Panc1 (cell line): Measurements from ENCODE around the gene TMTC3. TPM values are rescaled to one million over a fixed set of nuclear protein-coding genes. Genes with fewer than 3 reads are reported as not detected.

Experiments
- ATAC-seq: fragments of 200-7000 bp; cut with Tn5 transposase; 2 replicates; pipeline ENCODE4 v1.9.1; 2020; ENCODE audit warnings: mild to moderate bottlenecking, moderate library complexity
- BruUV-seq: library from RNA; stranded (reverse); fragments of 400-500 nt; replicated peaks from 2 replicates; lab custom pipeline; 2021; lab: Mats Ljungman, UMichigan
- CTCF ChIA-PET: fragments of 300-600 bp; sonication (Branson Sonifier 250); formaldehyde crosslinking; loops from one replicate; lab custom pipeline; 2022; ENCODE audit warnings: antibody characterized with exemption; lab: Charles Lee
- POLR2A ChIA-PET: fragments of 300-600 bp; sonication (Branson Sonifier 250); formaldehyde crosslinking; loops from one replicate; lab custom pipeline; 2022; ENCODE audit warnings: antibody characterized with exemption; lab: Charles Lee
- DNase-seq: peaks from one replicate; pipeline ENCODE4 v3.0.0-alpha.2; 2010; ENCODE audit warnings: low read depth, low spot score
- H3K27ac ChIP-seq: 2 replicates; pipeline ENCODE4 v1.5.1; 2011; ENCODE audit warnings: mild to moderate bottlenecking, low read length, inconsistent platforms
- H3K27me3 ChIP-seq: fragments of 200-500 bp; sonication (Bioruptor generic); 2 replicates; pipeline ENCODE4 v1.6.0; 2014; ENCODE audit warnings: low read length, inconsistent platforms; ENCODE audit not compliant: control insufficient read depth, insufficient read depth
- H3K36me3 ChIP-seq: fragments of 200-500 bp; sonication (Bioruptor generic); 2 replicates; pipeline ENCODE4 v1.5.1; 2014; ENCODE audit warnings: inconsistent platforms, mild to moderate bottlenecking, low read length, moderate library complexity; ENCODE audit not compliant: control insufficient read depth, insufficient read depth
- H3K4me1 ChIP-seq: 2 replicates; pipeline ENCODE4 v1.5.1; 2011; ENCODE audit warnings: inconsistent platforms, mild to moderate bottlenecking, low read length, moderate library complexity; ENCODE audit not compliant: control insufficient read depth, insufficient read depth
- H3K4me3 ChIP-seq, 2 experiments: 2 replicates each; pipeline ENCODE4 v1.5.1; 2011 to 2012; ENCODE audit warnings: low read depth in 2 of 2, low read length in 2 of 2, mild to moderate bottlenecking in 2 of 2, inconsistent platforms in 1 of 2, moderate library complexity in 1 of 2
- H3K9me3 ChIP-seq: fragments of 200-500 bp; sonication (Bioruptor generic); 2 replicates; pipeline ENCODE4 v1.5.1; 2014; ENCODE audit warnings: low read depth, mild to moderate bottlenecking, inconsistent platforms, low read length, moderate library complexity; ENCODE audit not compliant: control insufficient read depth, insufficient read depth
- POLR2AphosphoS5 ChIP-seq: IDR thresholded peaks from 2 replicates; pipeline ENCODE4 v1.6.1; 2012; ENCODE audit warnings: mild to moderate bottlenecking, low read depth, low read length, moderate library complexity
- SIN3A ChIP-seq: IDR thresholded peaks from 2 replicates; pipeline ENCODE4 v1.6.1; 2012; ENCODE audit warnings: low read depth, mild to moderate bottlenecking, low read length, moderate library complexity, borderline replicate concordance; ENCODE audit not compliant: insufficient read depth
- TCF7L2 ChIP-seq: IDR thresholded peaks from 2 replicates; pipeline ENCODE4 v1.6.1; 2011; ENCODE audit warnings: mild to moderate bottlenecking, low read depth, low read length, inconsistent platforms
- in situ Hi-C: cut with HindIII; loops from 2 replicates; pipeline ENCODE4 v1.10.0; 2016; ENCODE audit warnings: low sequenced_read_pairs, low pct_unique_long_range_greater_than_20kb
- intact Hi-C: fragments of 100-400 bp; cut with micrococcal nuclease; formaldehyde crosslinking; loops from one replicate; pipeline ENCODE4 v1.10.0; 2022; ENCODE audit not compliant: unreplicated experiment
- total RNA-seq: library from RNA; stranded (reverse); gene quantifications from one replicate; pipeline ENCODE4 v1.2.1, GENCODE V29; 2021; ENCODE audit not compliant: unreplicated experiment
- TF ChIP-seq, protein P1 (sequence below), 2 experiments: IDR thresholded peaks; 2 replicates each; pipeline ENCODE4 v1.6.1; 2011 to 2012; ENCODE audit warnings: low read depth in 2 of 2, control low read depth in 1 of 2, low read length in 1 of 2, mild to moderate bottlenecking in 1 of 2, moderate library complexity in 1 of 2; ENCODE audit not compliant: insufficient read depth in 1 of 2
- TF ChIP-seq, protein P2 (sequence below): fragments of 450-650 bp; IDR thresholded peaks from 2 replicates; pipeline ENCODE4 v1.5.1; 2017; ENCODE audit warnings: mild to moderate bottlenecking

The TMTC3 gene
- total RNA-seq, 1 experiment from 2014 or later = 21.6 TPM

DNA sequence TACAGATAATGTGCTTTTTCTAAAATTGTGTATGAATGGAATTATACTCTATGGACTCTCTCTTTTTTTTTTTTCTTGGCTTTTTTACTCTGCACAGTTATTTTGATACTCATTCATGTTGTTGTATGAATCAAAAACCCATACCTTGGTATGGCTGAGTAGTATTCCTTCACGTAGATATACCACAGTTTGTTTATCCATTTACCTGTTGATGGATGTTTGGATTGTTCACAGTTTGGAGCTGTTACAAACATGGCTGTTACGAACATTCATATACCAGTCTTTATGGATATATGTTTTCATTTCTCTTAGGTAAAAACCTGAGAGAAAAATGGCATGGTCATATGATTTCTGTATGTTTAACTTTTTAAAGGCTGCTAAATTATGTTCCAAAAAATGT lies 43.2 kb downstream of the TMTC3 start:
- TF ChIP-seq TCF7L2 = no peak
- TF ChIP-seq, protein P1, sequence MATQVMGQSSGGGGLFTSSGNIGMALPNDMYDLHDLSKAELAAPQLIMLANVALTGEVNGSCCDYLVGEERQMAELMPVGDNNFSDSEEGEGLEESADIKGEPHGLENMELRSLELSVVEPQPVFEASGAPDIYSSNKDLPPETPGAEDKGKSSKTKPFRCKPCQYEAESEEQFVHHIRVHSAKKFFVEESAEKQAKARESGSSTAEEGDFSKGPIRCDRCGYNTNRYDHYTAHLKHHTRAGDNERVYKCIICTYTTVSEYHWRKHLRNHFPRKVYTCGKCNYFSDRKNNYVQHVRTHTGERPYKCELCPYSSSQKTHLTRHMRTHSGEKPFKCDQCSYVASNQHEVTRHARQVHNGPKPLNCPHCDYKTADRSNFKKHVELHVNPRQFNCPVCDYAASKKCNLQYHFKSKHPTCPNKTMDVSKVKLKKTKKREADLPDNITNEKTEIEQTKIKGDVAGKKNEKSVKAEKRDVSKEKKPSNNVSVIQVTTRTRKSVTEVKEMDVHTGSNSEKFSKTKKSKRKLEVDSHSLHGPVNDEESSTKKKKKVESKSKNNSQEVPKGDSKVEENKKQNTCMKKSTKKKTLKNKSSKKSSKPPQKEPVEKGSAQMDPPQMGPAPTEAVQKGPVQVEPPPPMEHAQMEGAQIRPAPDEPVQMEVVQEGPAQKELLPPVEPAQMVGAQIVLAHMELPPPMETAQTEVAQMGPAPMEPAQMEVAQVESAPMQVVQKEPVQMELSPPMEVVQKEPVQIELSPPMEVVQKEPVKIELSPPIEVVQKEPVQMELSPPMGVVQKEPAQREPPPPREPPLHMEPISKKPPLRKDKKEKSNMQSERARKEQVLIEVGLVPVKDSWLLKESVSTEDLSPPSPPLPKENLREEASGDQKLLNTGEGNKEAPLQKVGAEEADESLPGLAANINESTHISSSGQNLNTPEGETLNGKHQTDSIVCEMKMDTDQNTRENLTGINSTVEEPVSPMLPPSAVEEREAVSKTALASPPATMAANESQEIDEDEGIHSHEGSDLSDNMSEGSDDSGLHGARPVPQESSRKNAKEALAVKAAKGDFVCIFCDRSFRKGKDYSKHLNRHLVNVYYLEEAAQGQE (IDR thresholded peaks at IDR 0.05; ENCODE audit: insufficient read depth in 1 of 2, low read depth in 2 of 2, low read length in 1 of 2) = no peak
- TF ChIP-seq, protein P2, sequence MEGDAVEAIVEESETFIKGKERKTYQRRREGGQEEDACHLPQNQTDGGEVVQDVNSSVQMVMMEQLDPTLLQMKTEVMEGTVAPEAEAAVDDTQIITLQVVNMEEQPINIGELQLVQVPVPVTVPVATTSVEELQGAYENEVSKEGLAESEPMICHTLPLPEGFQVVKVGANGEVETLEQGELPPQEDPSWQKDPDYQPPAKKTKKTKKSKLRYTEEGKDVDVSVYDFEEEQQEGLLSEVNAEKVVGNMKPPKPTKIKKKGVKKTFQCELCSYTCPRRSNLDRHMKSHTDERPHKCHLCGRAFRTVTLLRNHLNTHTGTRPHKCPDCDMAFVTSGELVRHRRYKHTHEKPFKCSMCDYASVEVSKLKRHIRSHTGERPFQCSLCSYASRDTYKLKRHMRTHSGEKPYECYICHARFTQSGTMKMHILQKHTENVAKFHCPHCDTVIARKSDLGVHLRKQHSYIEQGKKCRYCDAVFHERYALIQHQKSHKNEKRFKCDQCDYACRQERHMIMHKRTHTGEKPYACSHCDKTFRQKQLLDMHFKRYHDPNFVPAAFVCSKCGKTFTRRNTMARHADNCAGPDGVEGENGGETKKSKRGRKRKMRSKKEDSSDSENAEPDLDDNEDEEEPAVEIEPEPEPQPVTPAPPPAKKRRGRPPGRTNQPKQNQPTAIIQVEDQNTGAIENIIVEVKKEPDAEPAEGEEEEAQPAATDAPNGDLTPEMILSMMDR = no peak
- no peak for TF ChIP-seq POLR2AphosphoS5
- TF ChIP-seq SIN3A = no peak
- Histone ChIP-seq H3K9me3 (no peaks in the 10 kb centered on the region), H3K4me1 (no peaks in the 10 kb centered on the region), H3K27me3 (no peaks in the 10 kb centered on the region), H3K27ac (no peak overlapping the region), H3K4me3 (no peak overlapping the region), H3K36me3 (no peaks in the 10 kb centered on the region)
- intact Hi-C loops (no loop called here), in situ Hi-C loops (no loop called here)
- ATAC-seq = no peak
- DNase-seq = no peak
- POLR2A ChIA-PET = no interaction called here
- no TSS peak for BruUV-seq
- CTCF ChIA-PET = no interaction called here

DNA sequence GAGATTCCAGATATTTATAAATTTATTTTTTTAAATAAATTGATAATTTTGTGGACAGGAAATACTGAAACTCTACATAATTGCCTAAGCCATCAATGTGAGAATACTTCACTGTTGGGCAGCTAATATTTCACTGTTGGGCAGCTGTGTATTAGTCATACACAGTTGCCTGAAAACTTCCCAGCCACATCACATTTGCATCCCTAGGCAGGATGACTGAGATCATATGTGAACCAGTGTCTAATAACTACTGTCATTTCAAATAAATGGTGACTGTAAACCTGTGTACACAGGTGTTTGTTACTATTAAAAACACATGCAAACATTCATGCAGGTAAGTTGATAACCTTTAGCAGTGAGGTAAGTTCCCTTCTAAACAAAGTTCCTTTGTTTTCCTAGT lies 43.9 kb downstream of the TMTC3 start:
- ChIA-PET CTCF (no interaction called here), POLR2A (no interaction called here)
- DNase-seq (no peak), ATAC-seq (no peak)
- intact Hi-C loops (no loop called here), in situ Hi-C loops (no loop called here)
- no TSS peak for BruUV-seq
- no peaks in the 10 kb centered on the region for H3K9me3 ChIP-seq
- no peak overlapping the region for H3K4me3 ChIP-seq
- H3K27me3 ChIP-seq = no peaks in the 10 kb centered on the region
- no peaks in the 10 kb centered on the region for H3K4me1 ChIP-seq
- no peak overlapping the region for H3K27ac ChIP-seq
- no peaks in the 10 kb centered on the region for H3K36me3 ChIP-seq
- TF ChIP-seq, protein P1 (IDR thresholded peaks at IDR 0.05; ENCODE audit: insufficient read depth in 1 of 2, low read depth in 2 of 2, low read length in 1 of 2) = no peak
- TF ChIP-seq, protein P2 = no peak
- TF ChIP-seq POLR2AphosphoS5 (no peak), TCF7L2 (no peak), SIN3A (no peak)
